Stimulated activated CD4-positive, alpha-beta T cell treated with anti-CD3 and anti-CD28 coated beads, Interleukin-15, amount 100 ng/mL, for 48 hours (primary cell): Measurements from ENCODE around the gene FAM222B.

Experiments
- DNase-seq, 2 donors: peaks; one replicate each; pipeline ENCODE4 v3.0.0-alpha.2; 2020; ENCODE audit warnings: low read depth in 2 of 2

The FAM222B gene

GRCh38 chr17:28714281-28714680, 128.3 kb downstream of the FAM222B start:
- no peak for DNase-seq

- DNase-seq = no peak
These were observed 129.7 kb downstream of the FAM222B start for GRCh38 chr17:28712705-28713415.

GRCh38 chr17:28712032-28712704, 130.4 kb downstream of the FAM222B start:
- DNase-seq = peak in 1 of 2 donors; percentile 57

GRCh38 chr17:28711723-28712031, 130.9 kb downstream of the FAM222B start, which contains the start of gene PROCA1:
PROCA1 (minus strand) TSS chr17:28711888; CDS start chr17:28711660, 228 bp downstream.
- no peak for DNase-seq

- peak; percentile 79 to 88 for DNase-seq
These were observed 131.5 kb downstream of the FAM222B start for GRCh38 chr17:28710861-28711722.

- DNase-seq = no peak
These were observed 135.3 kb downstream of the FAM222B start for GRCh38 chr17:28707339-28707720.

- no peak for DNase-seq
These were observed 135.9 kb downstream of the FAM222B start for GRCh38 chr17:28706471-28707338.
